ENCODE measurements around the gene RGS13. TPM values are rescaled to one million over a fixed set of nuclear protein-coding genes. Genes with fewer than 3 reads are reported as not detected.

Gene RGS13, protein sequence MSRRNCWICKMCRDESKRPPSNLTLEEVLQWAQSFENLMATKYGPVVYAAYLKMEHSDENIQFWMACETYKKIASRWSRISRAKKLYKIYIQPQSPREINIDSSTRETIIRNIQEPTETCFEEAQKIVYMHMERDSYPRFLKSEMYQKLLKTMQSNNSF
- 0.05 TPM in 1 of 2 replicates, not detected in the other for polyA plus RNA-seq (2013)

DNA sequence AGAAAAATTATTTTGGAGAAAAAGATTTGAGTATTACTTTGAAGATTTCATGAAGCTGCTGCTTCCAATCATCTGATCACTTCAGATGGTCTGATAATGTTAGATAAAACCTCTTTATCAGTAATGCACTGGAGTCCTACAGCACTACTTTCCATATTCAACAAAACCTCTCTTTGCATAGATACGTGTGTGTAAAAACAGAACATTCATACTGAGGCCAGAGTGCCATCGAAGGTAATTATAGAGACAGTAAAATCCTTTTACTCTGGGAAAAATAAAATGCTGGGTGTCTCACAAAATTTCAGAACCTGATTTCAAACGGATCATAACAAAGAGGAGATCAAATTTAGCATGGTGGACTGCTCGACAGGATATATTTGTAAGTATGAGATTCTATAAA lies at the start of gene RGS13:
Gene RGS13, plus strand, starts transcription at position 209 of the 400 bp plus-strand sequence. CDS start 8,188 bp downstream, outside the sequence.
- no peak within 1 kb of the TSS for H2BK12ac ChIP-seq (ENCODE audit: low read length)
- H3K79me2 ChIP-seq (ENCODE audit: control insufficient read depth, insufficient read depth, low read length, poor library complexity), result no peaks in the 10 kb centered on the region
- H3K79me1 ChIP-seq (ENCODE audit: low read length), result no peaks in the 10 kb centered on the region
- no peak within 1 kb of the TSS for H2AFZ ChIP-seq (ENCODE audit: insufficient read depth, low read length, poor library complexity)
- no peaks in the 10 kb centered on the region for H3K36me3 ChIP-seq (ENCODE audit: control insufficient read depth in 1 of 2, insufficient read depth in 2 of 2, low read length in 2 of 2)
- no peak within 1 kb of the TSS for H3K4me2 ChIP-seq (ENCODE audit: low read length)
- WGBS (ENCODE audit: extremely low coverage, insufficient coverage, insufficient read length), result no CpG with 5 or more reads among the region's 4 CpGs
- no peak within 1 kb of the TSS for H3K4me3 ChIP-seq (ENCODE audit: low read depth, low read length)
- no peak within 1 kb of the TSS for H3K18ac ChIP-seq (ENCODE audit: low read length)
- no peak within 1 kb of the TSS for H4K91ac ChIP-seq (ENCODE audit: low read depth, low read length)
- H4K12ac ChIP-seq (ENCODE audit: low read depth, low read length), result no peak within 1 kb of the TSS
- no peaks in the 10 kb centered on the region for H3K9me3 ChIP-seq (ENCODE audit: insufficient read depth, low read depth, low read length)
- no peak within 1 kb of the TSS for H2BK120ac ChIP-seq (ENCODE audit: insufficient read depth, low read length, poor library complexity)
- no peak within 1 kb of the TSS for H3K9ac ChIP-seq (ENCODE audit: low read length)
- H4K8ac ChIP-seq (ENCODE audit: low read depth, low read length), result no peak within 1 kb of the TSS
- no peaks in the 10 kb centered on the region for H3K27me3 ChIP-seq (ENCODE audit: insufficient read depth, low read length)
- no peak within 1 kb of the TSS for H3K14ac ChIP-seq (ENCODE audit: low read length)
- H3K4ac ChIP-seq (ENCODE audit: low read depth, low read length), result no peak within 1 kb of the TSS
- H2BK5ac ChIP-seq (ENCODE audit: low read depth, low read length, poor library complexity), result no peak within 1 kb of the TSS
- H2AK5ac ChIP-seq (ENCODE audit: low read length), result no peak within 1 kb of the TSS
- H3K27ac ChIP-seq (ENCODE audit: low read depth, low read length), result no peak within 1 kb of the TSS
- H3K4me1 ChIP-seq (ENCODE audit: control insufficient read depth in 1 of 2, insufficient read depth in 2 of 2, low read length in 2 of 2), result no peaks in the 10 kb centered on the region
- no peak within 1 kb of the TSS for H3K23ac ChIP-seq (ENCODE audit: low read length)
- DNase-seq, result no peak

DNA sequence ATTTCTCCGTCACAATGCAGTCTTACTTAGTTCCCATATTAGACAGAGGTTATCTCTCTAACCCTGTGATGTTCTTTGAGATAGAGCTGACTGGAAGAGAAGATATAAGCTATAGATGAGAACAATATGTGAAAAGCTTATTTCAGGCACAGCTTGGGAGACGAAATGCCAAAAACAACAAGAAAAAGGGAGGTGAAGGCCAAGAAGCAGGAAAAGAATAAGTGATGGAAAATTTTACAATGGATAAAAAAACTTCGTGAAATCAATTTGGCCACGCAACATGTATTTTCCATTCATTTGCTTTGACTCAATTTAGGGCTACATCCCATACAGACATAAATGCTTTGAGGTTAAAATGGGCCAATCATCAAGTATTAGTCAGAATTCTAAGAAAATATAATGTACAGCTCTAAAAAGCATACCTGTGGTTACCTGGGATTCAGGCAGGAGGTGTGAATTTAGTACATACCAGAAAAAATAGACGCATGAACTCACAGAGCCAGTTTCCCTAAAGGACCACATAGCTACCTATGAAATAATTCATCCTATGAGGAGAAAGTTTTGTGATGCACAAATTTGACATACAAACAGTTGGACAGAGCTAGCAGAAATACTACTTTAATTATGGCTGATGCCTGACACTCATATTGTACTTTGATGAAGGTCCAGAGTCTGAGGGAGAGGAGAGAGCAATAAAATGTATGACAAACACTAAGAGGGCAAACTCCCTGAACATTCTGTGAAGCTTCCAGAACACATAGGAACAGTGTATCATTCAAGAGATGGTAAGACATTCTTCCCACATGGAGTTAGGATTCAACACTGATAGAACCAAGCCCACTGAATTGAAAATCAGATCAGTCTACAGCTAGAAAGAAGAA lies 48.3 kb upstream of the RGS13 start:
- Histone ChIP-seq H3K4me1 (ENCODE audit: control insufficient read depth in 1 of 2, insufficient read depth in 2 of 2, low read length in 2 of 2) (no peaks in the 10 kb centered on the region), H3K4me3 (ENCODE audit: low read depth, low read length) (no peak overlapping the region), H2BK12ac (ENCODE audit: low read length) (no peak overlapping the region), H3K4ac (ENCODE audit: low read depth, low read length) (no peak overlapping the region), H2AFZ (ENCODE audit: insufficient read depth, low read length, poor library complexity) (no peak overlapping the region), H2BK5ac (ENCODE audit: low read depth, low read length, poor library complexity) (no peak overlapping the region), H3K9me3 (ENCODE audit: insufficient read depth, low read depth, low read length) (no peaks in the 10 kb centered on the region), H3K4me2 (ENCODE audit: low read length) (no peak overlapping the region), H4K8ac (ENCODE audit: low read depth, low read length) (no peak overlapping the region), H3K27ac (ENCODE audit: low read depth, low read length) (no peak overlapping the region), H4K12ac (ENCODE audit: low read depth, low read length) (no peak overlapping the region), H3K9ac (ENCODE audit: low read length) (no peak overlapping the region), H2AK5ac (ENCODE audit: low read length) (no peak overlapping the region), H3K23ac (ENCODE audit: low read length) (no peak overlapping the region), H3K14ac (ENCODE audit: low read length) (no peak overlapping the region), H2BK120ac (ENCODE audit: insufficient read depth, low read length, poor library complexity) (no peak overlapping the region), H3K27me3 (ENCODE audit: insufficient read depth, low read length) (no peaks in the 10 kb centered on the region), H3K79me1 (ENCODE audit: low read length) (no peaks in the 10 kb centered on the region), H3K36me3 (ENCODE audit: control insufficient read depth in 1 of 2, insufficient read depth in 2 of 2, low read length in 2 of 2) (no peaks in the 10 kb centered on the region), H4K91ac (ENCODE audit: low read depth, low read length) (no peak overlapping the region), H3K79me2 (ENCODE audit: control insufficient read depth, insufficient read depth, low read length, poor library complexity) (no peaks in the 10 kb centered on the region), H3K18ac (ENCODE audit: low read length) (no peak overlapping the region)
- WGBS (ENCODE audit: extremely low coverage, insufficient coverage, insufficient read length), result no CpG with 5 or more reads among the region's 5 CpGs
- DNase-seq, result no peak

DNA sequence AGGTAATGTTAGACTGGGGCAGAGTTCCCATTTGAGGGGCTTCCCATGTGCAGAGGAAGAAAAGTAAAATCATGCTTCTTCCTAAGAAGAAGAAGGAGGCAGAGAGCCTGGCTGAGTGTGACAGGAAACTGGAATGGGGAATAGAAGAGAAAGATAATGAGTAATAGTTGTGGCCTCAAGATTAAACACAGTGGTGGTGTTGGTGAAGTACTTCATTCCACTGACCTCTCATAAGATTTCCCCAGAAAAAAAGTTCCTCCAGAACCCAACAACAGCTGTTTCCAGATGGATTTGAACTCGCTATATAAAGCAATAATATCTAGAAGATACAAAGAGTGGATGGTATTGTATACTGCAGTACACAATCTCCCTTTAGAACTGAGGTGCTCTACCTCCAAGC lies 47.4 kb upstream of the RGS13 start:
- Histone ChIP-seq H3K4me2 (ENCODE audit: low read length) (no peak overlapping the region), H3K9me3 (ENCODE audit: insufficient read depth, low read depth, low read length) (no peaks in the 10 kb centered on the region), H3K27ac (ENCODE audit: low read depth, low read length) (no peak overlapping the region), H3K9ac (ENCODE audit: low read length) (no peak overlapping the region), H2BK120ac (ENCODE audit: insufficient read depth, low read length, poor library complexity) (no peak overlapping the region), H3K79me1 (ENCODE audit: low read length) (no peaks in the 10 kb centered on the region), H3K4ac (ENCODE audit: low read depth, low read length) (no peak overlapping the region), H3K36me3 (ENCODE audit: control insufficient read depth in 1 of 2, insufficient read depth in 2 of 2, low read length in 2 of 2) (no peaks in the 10 kb centered on the region), H2BK12ac (ENCODE audit: low read length) (no peak overlapping the region), H2BK5ac (ENCODE audit: low read depth, low read length, poor library complexity) (no peak overlapping the region), H3K4me1 (ENCODE audit: control insufficient read depth in 1 of 2, insufficient read depth in 2 of 2, low read length in 2 of 2) (no peaks in the 10 kb centered on the region), H4K91ac (ENCODE audit: low read depth, low read length) (no peak overlapping the region), H2AK5ac (ENCODE audit: low read length) (no peak overlapping the region), H4K12ac (ENCODE audit: low read depth, low read length) (no peak overlapping the region), H3K14ac (ENCODE audit: low read length) (no peak overlapping the region), H3K4me3 (ENCODE audit: low read depth, low read length) (no peak overlapping the region), H3K27me3 (ENCODE audit: insufficient read depth, low read length) (no peaks in the 10 kb centered on the region), H2AFZ (ENCODE audit: insufficient read depth, low read length, poor library complexity) (no peak overlapping the region), H3K23ac (ENCODE audit: low read length) (no peak overlapping the region), H4K8ac (ENCODE audit: low read depth, low read length) (no peak overlapping the region), H3K79me2 (ENCODE audit: control insufficient read depth, insufficient read depth, low read length, poor library complexity) (no peaks in the 10 kb centered on the region), H3K18ac (ENCODE audit: low read length) (no peak overlapping the region)
- no CpG with 5 or more reads among the region's 1 CpG for WGBS (ENCODE audit: extremely low coverage, insufficient coverage, insufficient read length)
- DNase-seq, result no peak

DNA sequence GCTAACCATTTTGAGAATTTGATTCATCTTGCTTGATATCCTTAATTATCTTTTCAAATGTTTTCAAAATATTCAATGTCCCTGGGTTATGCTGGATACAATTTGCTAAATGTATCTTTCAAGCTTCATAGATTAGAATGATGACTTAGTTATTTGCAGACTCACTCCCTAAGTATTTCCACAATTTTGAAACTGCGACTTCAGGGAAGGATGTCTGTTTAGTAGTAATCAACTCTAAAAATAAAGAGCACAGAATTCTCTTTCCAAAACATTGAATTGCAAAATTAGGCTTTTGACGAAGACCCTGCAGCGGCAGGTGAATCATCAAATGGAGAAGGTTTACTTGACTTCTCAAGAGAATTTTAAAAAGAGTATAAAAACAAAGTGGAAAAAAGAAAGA lies 46.1 kb upstream of the RGS13 start:
- no peak overlapping the region for H2AK5ac ChIP-seq (ENCODE audit: low read length)
- H3K79me2 ChIP-seq (ENCODE audit: control insufficient read depth, insufficient read depth, low read length, poor library complexity), result no peaks in the 10 kb centered on the region
- H2BK12ac ChIP-seq (ENCODE audit: low read length), result no peak overlapping the region
- H3K9ac ChIP-seq (ENCODE audit: low read length), result no peak overlapping the region
- no CpG with 5 or more reads among the region's 3 CpGs for WGBS (ENCODE audit: extremely low coverage, insufficient coverage, insufficient read length)
- no peak overlapping the region for H3K14ac ChIP-seq (ENCODE audit: low read length)
- no peaks in the 10 kb centered on the region for H3K36me3 ChIP-seq (ENCODE audit: control insufficient read depth in 1 of 2, insufficient read depth in 2 of 2, low read length in 2 of 2)
- no peak overlapping the region for H2BK120ac ChIP-seq (ENCODE audit: insufficient read depth, low read length, poor library complexity)
- H3K79me1 ChIP-seq (ENCODE audit: low read length), result no peaks in the 10 kb centered on the region
- H3K4me1 ChIP-seq (ENCODE audit: control insufficient read depth in 1 of 2, insufficient read depth in 2 of 2, low read length in 2 of 2), result no peaks in the 10 kb centered on the region
- no peak overlapping the region for H2AFZ ChIP-seq (ENCODE audit: insufficient read depth, low read length, poor library complexity)
- no peak overlapping the region for H3K4me2 ChIP-seq (ENCODE audit: low read length)
- no peaks in the 10 kb centered on the region for H3K27me3 ChIP-seq (ENCODE audit: insufficient read depth, low read length)
- H3K4ac ChIP-seq (ENCODE audit: low read depth, low read length), result no peak overlapping the region
- no peak overlapping the region for H4K8ac ChIP-seq (ENCODE audit: low read depth, low read length)
- H4K12ac ChIP-seq (ENCODE audit: low read depth, low read length), result no peak overlapping the region
- H3K4me3 ChIP-seq (ENCODE audit: low read depth, low read length), result no peak overlapping the region
- H3K18ac ChIP-seq (ENCODE audit: low read length), result no peak overlapping the region
- H3K9me3 ChIP-seq (ENCODE audit: insufficient read depth, low read depth, low read length), result no peaks in the 10 kb centered on the region
- no peak overlapping the region for H3K23ac ChIP-seq (ENCODE audit: low read length)
- H4K91ac ChIP-seq (ENCODE audit: low read depth, low read length), result no peak overlapping the region
- no peak overlapping the region for H2BK5ac ChIP-seq (ENCODE audit: low read depth, low read length, poor library complexity)
- peak in 1 of 2 donors; percentile 29 for DNase-seq
- no peak overlapping the region for H3K27ac ChIP-seq (ENCODE audit: low read depth, low read length)
